ENCODE results near the gene NCOA1.
"Not testable (repeated sequence)": the region's sequence is repeated elsewhere in the genome, so short reads cannot be mapped to it uniquely, and the experiment has no call there.

The NCOA1 gene

GRCh38 chr2:24580561-24580960 is 89.5 kb downstream of the NCOA1 start:
- Histone ChIP-seq H3K27me3 (ENCODE audit: insufficient read depth, low read length) (no peaks in the 10 kb centered on the region), H3K14ac (ENCODE audit: low read length) (no peak overlapping the region), H3K4me3 (ENCODE audit: low read depth, low read length) (no peak overlapping the region), H3K4ac (ENCODE audit: low read depth, low read length) (no peak overlapping the region), H2BK5ac (ENCODE audit: low read depth, low read length, poor library complexity) (no peak overlapping the region), H3K23ac (ENCODE audit: low read length) (no peak overlapping the region), H3K18ac (ENCODE audit: low read length) (no peak overlapping the region), H4K91ac (ENCODE audit: low read depth, low read length) (no peak overlapping the region), H3K79me1 (ENCODE audit: low read length) (no peaks in the 10 kb centered on the region), H3K9ac (ENCODE audit: low read length) (no peak overlapping the region), H3K36me3 (ENCODE audit: control insufficient read depth in 1 of 2, insufficient read depth in 2 of 2, low read length in 2 of 2) (no peaks in the 10 kb centered on the region), H3K4me2 (ENCODE audit: low read length) (no peak overlapping the region), H2AK5ac (ENCODE audit: low read length) (no peak overlapping the region), H2BK120ac (ENCODE audit: insufficient read depth, low read length, poor library complexity) (no peak overlapping the region), H4K8ac (ENCODE audit: low read depth, low read length) (no peak overlapping the region), H3K27ac (ENCODE audit: low read depth, low read length) (no peak overlapping the region), H2BK12ac (ENCODE audit: low read length) (no peak overlapping the region), H4K12ac (ENCODE audit: low read depth, low read length) (no peak overlapping the region), H3K79me2 (ENCODE audit: control insufficient read depth, insufficient read depth, low read length, poor library complexity) (peaks cover 1% of the 10 kb centered on the region), H3K9me3 (ENCODE audit: insufficient read depth, low read depth, low read length) (no peaks in the 10 kb centered on the region), H3K4me1 (ENCODE audit: control insufficient read depth in 1 of 2, insufficient read depth in 2 of 2, low read length in 2 of 2) (no peaks in the 10 kb centered on the region), H2AFZ (ENCODE audit: insufficient read depth, low read length, poor library complexity) (no peak overlapping the region)
- WGBS (ENCODE audit: extremely low coverage, insufficient coverage, insufficient read length) = no CpG with 5 or more reads among the region's 1 CpG
- DNase-seq = peak in 1 of 2 donors; percentile 60

GRCh38 chr2:24581971-24582370 is 90.9 kb downstream of the NCOA1 start:
- H3K27me3 ChIP-seq (ENCODE audit: insufficient read depth, low read length); H2BK120ac ChIP-seq (ENCODE audit: insufficient read depth, low read length, poor library complexity); H3K14ac ChIP-seq (ENCODE audit: low read length); H2AK5ac ChIP-seq (ENCODE audit: low read length); H4K91ac ChIP-seq (ENCODE audit: low read depth, low read length); H3K9ac ChIP-seq (ENCODE audit: low read length); H3K79me2 ChIP-seq (ENCODE audit: control insufficient read depth, insufficient read depth, low read length, poor library complexity); H3K36me3 ChIP-seq (ENCODE audit: control insufficient read depth in 1 of 2, insufficient read depth in 2 of 2, low read length in 2 of 2); H3K18ac ChIP-seq (ENCODE audit: low read length); H3K27ac ChIP-seq (ENCODE audit: low read depth, low read length); H2BK5ac ChIP-seq (ENCODE audit: low read depth, low read length, poor library complexity); H2AFZ ChIP-seq (ENCODE audit: insufficient read depth, low read length, poor library complexity); H2BK12ac ChIP-seq (ENCODE audit: low read length); H3K4me3 ChIP-seq (ENCODE audit: low read depth, low read length); H3K9me3 ChIP-seq (ENCODE audit: insufficient read depth, low read depth, low read length); H4K12ac ChIP-seq (ENCODE audit: low read depth, low read length); H3K79me1 ChIP-seq (ENCODE audit: low read length); H3K4me1 ChIP-seq (ENCODE audit: control insufficient read depth in 1 of 2, insufficient read depth in 2 of 2, low read length in 2 of 2); H3K4me2 ChIP-seq (ENCODE audit: low read length); DNase-seq; H3K4ac ChIP-seq (ENCODE audit: low read depth, low read length); H4K8ac ChIP-seq (ENCODE audit: low read depth, low read length); H3K23ac ChIP-seq (ENCODE audit: low read length): not testable (repeated sequence)
- no CpG with 5 or more reads among the region's 1 CpG for WGBS (ENCODE audit: extremely low coverage, insufficient coverage, insufficient read length)

- H3K4ac ChIP-seq (ENCODE audit: low read depth, low read length) = no peak overlapping the region
Observed at GRCh38 chr2:24586955-24587354, 95.9 kb downstream of the NCOA1 start.

GRCh38 chr2:24588294-24588693 is 97.2 kb downstream of the NCOA1 start:
- H3K23ac ChIP-seq (ENCODE audit: low read length) = no peak overlapping the region
- no peaks in the 10 kb centered on the region for H3K79me2 ChIP-seq (ENCODE audit: control insufficient read depth, insufficient read depth, low read length, poor library complexity)
- no peak overlapping the region for H2BK12ac ChIP-seq (ENCODE audit: low read length)
- no peaks in the 10 kb centered on the region for H3K9me3 ChIP-seq (ENCODE audit: insufficient read depth, low read depth, low read length)
- no peaks in the 10 kb centered on the region for H3K36me3 ChIP-seq (ENCODE audit: control insufficient read depth in 1 of 2, insufficient read depth in 2 of 2, low read length in 2 of 2)
- H3K4me2 ChIP-seq (ENCODE audit: low read length) = no peak overlapping the region
- H2BK120ac ChIP-seq (ENCODE audit: insufficient read depth, low read length, poor library complexity) = no peak overlapping the region
- no peaks in the 10 kb centered on the region for H3K79me1 ChIP-seq (ENCODE audit: low read length)
- no peak overlapping the region for H4K91ac ChIP-seq (ENCODE audit: low read depth, low read length)
- no peak for DNase-seq
- no peak overlapping the region for H3K14ac ChIP-seq (ENCODE audit: low read length)
- WGBS (ENCODE audit: extremely low coverage, insufficient coverage, insufficient read length) = no CpG with 5 or more reads among the region's 5 CpGs
- no peaks in the 10 kb centered on the region for H3K27me3 ChIP-seq (ENCODE audit: insufficient read depth, low read length)
- H3K9ac ChIP-seq (ENCODE audit: low read length) = no peak overlapping the region
- H3K27ac ChIP-seq (ENCODE audit: low read depth, low read length) = no peak overlapping the region
- no peak overlapping the region for H4K8ac ChIP-seq (ENCODE audit: low read depth, low read length)
- no peak overlapping the region for H2BK5ac ChIP-seq (ENCODE audit: low read depth, low read length, poor library complexity)
- H2AFZ ChIP-seq (ENCODE audit: insufficient read depth, low read length, poor library complexity) = no peak overlapping the region
- no peak overlapping the region for H2AK5ac ChIP-seq (ENCODE audit: low read length)
- H4K12ac ChIP-seq (ENCODE audit: low read depth, low read length) = no peak overlapping the region
- no peak overlapping the region for H3K4ac ChIP-seq (ENCODE audit: low read depth, low read length)
- H3K4me3 ChIP-seq (ENCODE audit: low read depth, low read length) = no peak overlapping the region
- no peak overlapping the region for H3K18ac ChIP-seq (ENCODE audit: low read length)
- H3K4me1 ChIP-seq (ENCODE audit: control insufficient read depth in 1 of 2, insufficient read depth in 2 of 2, low read length in 2 of 2) = no peaks in the 10 kb centered on the region

More at GRCh38 chr2:24586955-24587354, 95.9 kb downstream of the NCOA1 start:
- H3K23ac ChIP-seq (ENCODE audit: low read length) = no peak overlapping the region
- no peak overlapping the region for H4K8ac ChIP-seq (ENCODE audit: low read depth, low read length)
- H4K91ac ChIP-seq (ENCODE audit: low read depth, low read length) = no peak overlapping the region
- no peaks in the 10 kb centered on the region for H3K4me1 ChIP-seq (ENCODE audit: control insufficient read depth in 1 of 2, insufficient read depth in 2 of 2, low read length in 2 of 2)
- no peak overlapping the region for H2BK12ac ChIP-seq (ENCODE audit: low read length)
- H3K27me3 ChIP-seq (ENCODE audit: insufficient read depth, low read length) = no peaks in the 10 kb centered on the region
- DNase-seq = no peak
- WGBS (ENCODE audit: extremely low coverage, insufficient coverage, insufficient read length) = no CpG with 5 or more reads among the region's 3 CpGs
- H3K27ac ChIP-seq (ENCODE audit: low read depth, low read length) = no peak overlapping the region
- H2BK120ac ChIP-seq (ENCODE audit: insufficient read depth, low read length, poor library complexity) = no peak overlapping the region
- no peaks in the 10 kb centered on the region for H3K9me3 ChIP-seq (ENCODE audit: insufficient read depth, low read depth, low read length)
- no peak overlapping the region for H3K4me2 ChIP-seq (ENCODE audit: low read length)
- no peak overlapping the region for H3K18ac ChIP-seq (ENCODE audit: low read length)
- no peak overlapping the region for H2AFZ ChIP-seq (ENCODE audit: insufficient read depth, low read length, poor library complexity)
- H4K12ac ChIP-seq (ENCODE audit: low read depth, low read length) = no peak overlapping the region
- no peak overlapping the region for H3K14ac ChIP-seq (ENCODE audit: low read length)
- H3K4me3 ChIP-seq (ENCODE audit: low read depth, low read length) = no peak overlapping the region
- H2BK5ac ChIP-seq (ENCODE audit: low read depth, low read length, poor library complexity) = no peak overlapping the region
- no peak overlapping the region for H3K9ac ChIP-seq (ENCODE audit: low read length)
- no peaks in the 10 kb centered on the region for H3K79me2 ChIP-seq (ENCODE audit: control insufficient read depth, insufficient read depth, low read length, poor library complexity)
- no peaks in the 10 kb centered on the region for H3K36me3 ChIP-seq (ENCODE audit: control insufficient read depth in 1 of 2, insufficient read depth in 2 of 2, low read length in 2 of 2)
- H2AK5ac ChIP-seq (ENCODE audit: low read length) = no peak overlapping the region
- no peaks in the 10 kb centered on the region for H3K79me1 ChIP-seq (ENCODE audit: low read length)
